Keratinocyte (primary cell): ENCODE results near the gene SIRT4. TPM values are rescaled to one million over a fixed set of nuclear protein-coding genes. Genes with fewer than 3 reads are reported as not detected.

ENCODE experiments used
- DNase-seq: peaks from one replicate; pipeline ENCODE4 v3.0.0-alpha.2; 2011; ENCODE audit warnings: low read depth, missing footprints, low spot score
- FAIRE-seq: peaks from 2 replicates; lab custom pipeline; 2011; peaks lifted over from hg19 to GRCh38; lab: Jason Lieb, UNC
- H2AFZ ChIP-seq: 2 replicates; pipeline ENCODE4 v1.6.0; 2012; ENCODE audit warnings: low read length, control low read depth, inconsistent platforms; ENCODE audit not compliant: control insufficient read depth
- H3K27ac ChIP-seq: 2 replicates; pipeline ENCODE4 v1.5.1; 2011; ENCODE audit warnings: low read length; ENCODE audit not compliant: control insufficient read depth, insufficient read depth
- H3K27me3 ChIP-seq: 3 replicates; pipeline ENCODE4 v1.6.0; 2011; ENCODE audit warnings: low read length; ENCODE audit not compliant: control insufficient read depth, insufficient read depth; ENCODE audit errors: extremely low read depth
- H3K36me3 ChIP-seq, 2 experiments: 2 replicates in 1 of 2; 3 replicates in 1 of 2; pipeline ENCODE4 v1.5.1; 2011; ENCODE audit warnings: low read length in 2 of 2, mild to moderate bottlenecking in 1 of 2; ENCODE audit not compliant: control insufficient read depth in 2 of 2, insufficient read depth in 2 of 2; ENCODE audit errors: extremely low read depth in 1 of 2
- H3K4me1 ChIP-seq: 3 replicates; pipeline ENCODE4 v1.5.1; 2011; ENCODE audit warnings: low read length; ENCODE audit not compliant: control insufficient read depth, insufficient read depth; ENCODE audit errors: extremely low read depth
- H3K4me2 ChIP-seq: 3 replicates; pipeline ENCODE4 v1.6.0; 2011; ENCODE audit warnings: low read depth, low read length; ENCODE audit not compliant: control insufficient read depth, insufficient read depth; ENCODE audit errors: extremely low read depth
- H3K4me3 ChIP-seq, 3 experiments: fragments of 200-600 bp in 1 of 3; sonication (generic) in 1 of 3; 2 replicates in 2 of 3; 3 replicates in 1 of 3; pipeline ENCODE4 v1.5.1; 2011 to 2016; ENCODE audit warnings: low read length in 3 of 3, mild to moderate bottlenecking in 3 of 3, control low read depth in 2 of 3, inconsistent platforms in 1 of 3, low read depth in 1 of 3, mixed read lengths in 1 of 3, mixed run types in 1 of 3, moderate library complexity in 1 of 3; ENCODE audit not compliant: control insufficient read depth in 2 of 3, insufficient read depth in 2 of 3; ENCODE audit errors: extremely low read depth in 1 of 3
- H3K79me2 ChIP-seq: 2 replicates; pipeline ENCODE4 v1.6.0; 2012; ENCODE audit warnings: low read length; ENCODE audit not compliant: control insufficient read depth, insufficient read depth
- H3K9ac ChIP-seq: 3 replicates; pipeline ENCODE4 v1.6.0; 2011; ENCODE audit warnings: low read length; ENCODE audit not compliant: control insufficient read depth, insufficient read depth; ENCODE audit errors: extremely low read depth
- H3K9me1 ChIP-seq: 3 replicates; pipeline ENCODE4 v1.6.0; 2011; ENCODE audit warnings: low read length; ENCODE audit not compliant: control insufficient read depth, insufficient read depth; ENCODE audit errors: extremely low read depth
- H3K9me3 ChIP-seq: 2 replicates; pipeline ENCODE4 v1.5.1; 2012; ENCODE audit warnings: low read depth, low read length; ENCODE audit not compliant: control insufficient read depth
- H4K20me1 ChIP-seq: 3 replicates; pipeline ENCODE4 v1.6.0; 2011; ENCODE audit warnings: low read length; ENCODE audit not compliant: control insufficient read depth, insufficient read depth; ENCODE audit errors: extremely low read depth
- EZH2 ChIP-seq: IDR thresholded peaks from one replicate; pipeline ENCODE4 v1.6.1; 2012; ENCODE audit warnings: inconsistent platforms, mild to moderate bottlenecking, low read length, moderate library complexity
- dilution Hi-C: fragments of 300-500 bp; cut with MboI; formaldehyde crosslinking; loops from one replicate; pipeline ENCODE4 v1.7.0; 2020; ENCODE audit warnings: low sequenced_read_pairs; ENCODE audit not compliant: extremely low pct_ligation_motif_present
- polyA plus RNA-seq, 5 experiments: library from polyadenylated mRNA; depleted of rRNA in 3 of 5; stranded (reverse) in 3 of 5; stranded (forward) in 1 of 5; unstranded in 1 of 5; fragments of >200 nt; gene quantifications; 1 replicate in 1 of 5; 2 replicates in 3 of 5; 3 replicates in 1 of 5; pipeline versions ENCODE4 v1.2.1 to v1.2.3, GENCODE V29; 2011 to 2012; ENCODE audit warnings: missing spikeins in 2 of 5, low read depth in 1 of 5, low replicate concordance in 1 of 5
- TF ChIP-seq, protein P1 (sequence below), 3 experiments: IDR thresholded peaks in 1 of 3; conservative IDR thresholded peaks in 1 of 3; optimal IDR thresholded peaks in 1 of 3; 2 replicates in 2 of 3; 3 replicates in 1 of 3; pipeline versions ENCODE3 to v1.5.1; 2011; ENCODE audit warnings: low read length in 3 of 3, mild to moderate bottlenecking in 3 of 3, moderate library complexity in 2 of 3, control low read depth in 1 of 3, inconsistent platforms in 1 of 3; ENCODE audit not compliant: insufficient read depth in 2 of 3; ENCODE audit errors: extremely low read depth in 1 of 3

SIRT4 gene
- polyA plus RNA-seq, 1 donor (not counting 4 experiments of a cell fraction or from before 2014, with no cell fraction given) = 0.98 TPM

DNA sequence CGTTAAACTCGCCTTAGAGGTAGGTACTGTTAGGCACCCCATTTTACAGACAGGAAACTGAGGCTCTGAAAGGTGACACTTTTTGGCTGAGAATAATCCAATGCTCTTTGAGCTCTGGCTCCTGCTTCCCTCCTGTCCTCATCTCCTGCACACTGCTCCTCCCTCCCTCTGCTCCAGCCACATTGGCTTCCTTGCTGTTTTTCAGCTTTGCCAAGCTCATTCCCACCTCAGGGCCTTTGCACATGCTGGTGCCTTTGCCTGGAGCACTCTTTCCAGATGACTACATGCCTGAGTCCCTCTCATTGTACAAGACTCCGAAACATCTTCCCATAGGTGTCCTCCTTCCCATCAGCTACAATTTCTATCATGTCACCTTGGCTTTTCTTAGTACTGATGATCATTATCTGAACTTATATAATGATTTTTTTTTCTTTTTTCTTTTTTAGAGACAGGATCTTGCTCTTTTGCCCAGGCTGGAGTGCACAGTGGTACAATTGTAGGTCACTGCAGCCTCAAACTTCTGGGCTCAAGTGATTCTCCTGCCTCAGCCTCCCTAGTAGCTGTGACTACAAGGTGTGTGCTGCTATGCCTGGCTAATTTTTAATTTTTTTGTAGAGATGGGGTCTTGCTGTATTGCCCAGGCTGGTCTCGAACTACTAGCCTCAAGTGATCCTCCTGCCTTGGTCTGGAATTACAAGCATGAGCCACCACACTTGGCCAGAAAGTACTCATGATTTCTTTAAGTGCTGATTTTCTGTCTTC, 51.6 kb downstream of the SIRT4 start:
- Histone ChIP-seq H3K79me2 (no peaks in the 10 kb centered on the region), H3K4me1 (peaks cover 3% of the 10 kb centered on the region), H3K9ac (no peak overlapping the region), H3K27ac (no peak overlapping the region), H3K9me3 (no peaks in the 10 kb centered on the region), H3K27me3 (no peaks in the 10 kb centered on the region), H4K20me1 (no peaks in the 10 kb centered on the region), H3K4me2 (no peak overlapping the region), H3K9me1 (no peaks in the 10 kb centered on the region), H2AFZ (no peak overlapping the region), H3K36me3 (no peaks in the 10 kb centered on the region), H3K4me3 (no peak overlapping the region)
- FAIRE-seq (no peak), DNase-seq (no peak)
- dilution Hi-C loops = no loop called here
- no peak for TF ChIP-seq EZH2

DNA sequence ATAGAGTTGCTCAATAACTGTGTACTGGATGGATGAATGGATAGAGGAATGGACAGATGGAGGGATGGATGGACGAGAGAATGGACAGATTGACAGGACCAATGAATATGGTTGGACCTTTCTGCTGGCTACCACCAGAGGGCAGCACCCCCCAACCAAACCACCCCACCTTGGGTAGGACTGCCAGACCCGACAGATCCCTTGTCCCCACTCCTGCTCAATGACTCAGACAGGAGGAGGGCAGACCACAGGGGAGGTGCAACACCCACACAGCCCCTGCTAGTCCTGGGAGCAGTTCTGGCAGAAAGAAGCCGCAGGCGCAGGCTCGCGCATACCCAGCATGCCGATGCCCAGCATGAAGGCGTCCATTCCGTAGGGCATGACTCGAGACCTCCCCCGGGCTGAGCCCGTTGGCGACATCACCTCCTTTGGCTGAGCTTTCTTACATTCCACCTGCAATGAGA, 54.5 kb downstream of the SIRT4 start:
- H3K9me3 ChIP-seq = no peaks in the 10 kb centered on the region
- H3K27me3 ChIP-seq = peaks cover 12% of the 10 kb centered on the region
- no peak overlapping the region for H3K9ac ChIP-seq
- peak overlapping the region in 1 of 3 experiments; percentile 3 for H3K4me3 ChIP-seq
- peaks cover 3% of the 10 kb centered on the region for H3K4me1 ChIP-seq
- no peak overlapping the region for H3K27ac ChIP-seq
- no peaks in the 10 kb centered on the region for H3K36me3 ChIP-seq
- FAIRE-seq = peak; percentile 88
- dilution Hi-C loops = no loop called here
- TF ChIP-seq, protein P1, sequence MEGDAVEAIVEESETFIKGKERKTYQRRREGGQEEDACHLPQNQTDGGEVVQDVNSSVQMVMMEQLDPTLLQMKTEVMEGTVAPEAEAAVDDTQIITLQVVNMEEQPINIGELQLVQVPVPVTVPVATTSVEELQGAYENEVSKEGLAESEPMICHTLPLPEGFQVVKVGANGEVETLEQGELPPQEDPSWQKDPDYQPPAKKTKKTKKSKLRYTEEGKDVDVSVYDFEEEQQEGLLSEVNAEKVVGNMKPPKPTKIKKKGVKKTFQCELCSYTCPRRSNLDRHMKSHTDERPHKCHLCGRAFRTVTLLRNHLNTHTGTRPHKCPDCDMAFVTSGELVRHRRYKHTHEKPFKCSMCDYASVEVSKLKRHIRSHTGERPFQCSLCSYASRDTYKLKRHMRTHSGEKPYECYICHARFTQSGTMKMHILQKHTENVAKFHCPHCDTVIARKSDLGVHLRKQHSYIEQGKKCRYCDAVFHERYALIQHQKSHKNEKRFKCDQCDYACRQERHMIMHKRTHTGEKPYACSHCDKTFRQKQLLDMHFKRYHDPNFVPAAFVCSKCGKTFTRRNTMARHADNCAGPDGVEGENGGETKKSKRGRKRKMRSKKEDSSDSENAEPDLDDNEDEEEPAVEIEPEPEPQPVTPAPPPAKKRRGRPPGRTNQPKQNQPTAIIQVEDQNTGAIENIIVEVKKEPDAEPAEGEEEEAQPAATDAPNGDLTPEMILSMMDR (optimal IDR thresholded peaks at IDR 0.05 in 1 of 3, IDR thresholded peaks at IDR 0.05 in 1 of 3, conservative IDR thresholded peaks at IDR 0.05 in 1 of 3; ENCODE audit: extremely low read depth in 1 of 3, insufficient read depth in 2 of 3, low read length in 3 of 3) = peak; percentile 89 to 99 (median 93)
- no peak for TF ChIP-seq EZH2
- no peaks in the 10 kb centered on the region for H4K20me1 ChIP-seq
- peak overlapping the region; percentile 61 for H2AFZ ChIP-seq
- H3K9me1 ChIP-seq = no peaks in the 10 kb centered on the region
- peak overlapping the region; percentile 63 for H3K4me2 ChIP-seq
- no peaks in the 10 kb centered on the region for H3K79me2 ChIP-seq
- DNase-seq = peak; percentile 80
